SK-N-SH treated with all-trans-retinoic acid at 6 μM for 48 hours (cell line): ENCODE results near the gene BABAM2.

ENCODE experiments used
- ARNTL ChIP-seq: fragments of 450-650 bp; formaldehyde crosslinking; IDR thresholded peaks from 2 replicates; pipeline ENCODE4 v1.5.0; 2020; ENCODE audit warnings: low read depth, mild to moderate bottlenecking, moderate library complexity, borderline replicate concordance
- CSRNP3 ChIP-seq: fragments of 250-450 bp; sonication (Bioruptor Pico); IDR thresholded peaks from 2 replicates; pipeline ENCODE4 v1.5.1; 2021; ENCODE audit warnings: mild to moderate bottlenecking, moderate library complexity
- POU6F1 ChIP-seq: fragments of 250-450 bp; sonication (Bioruptor Pico); IDR thresholded peaks from 2 replicates; pipeline ENCODE4 v1.8.0; 2021; ENCODE audit warnings: low read depth, mild to moderate bottlenecking, moderate library complexity, borderline replicate concordance
- PPARA ChIP-seq: fragments of 250-450 bp; sonication (Bioruptor Pico); IDR thresholded peaks from 2 replicates; pipeline ENCODE4 v1.5.0; 2020; ENCODE audit warnings: mild to moderate bottlenecking, borderline replicate concordance
- TOX ChIP-seq: fragments of 250-450 bp; sonication (Bioruptor Pico); IDR thresholded peaks from 2 replicates; pipeline ENCODE4 v1.8.0; 2021; ENCODE audit warnings: mild to moderate bottlenecking, moderate library complexity, borderline replicate concordance
- ZFP3 ChIP-seq: fragments of 250-450 bp; sonication (Bioruptor Pico); IDR thresholded peaks from 2 replicates; pipeline ENCODE4 v1.5.0; 2020; ENCODE audit warnings: mild to moderate bottlenecking, moderate library complexity

- TF ChIP-seq ZFP3 (CRISPR knock-in tag) (no peak), ARNTL (CRISPR knock-in tag) (no peak), PPARA (CRISPR knock-in tag) (no peak), TOX (CRISPR knock-in tag) (no peak), POU6F1 (no peak), CSRNP3 (CRISPR knock-in tag) (no peak)
Measured at GRCh38 chr2:28300485-28301341, 410.2 kb downstream of the BABAM2 start.
